ENCODE results near the gene KXD1. TPM values are rescaled to one million over a fixed set of nuclear protein-coding genes. Genes with fewer than 3 reads are reported as not detected.

Gene KXD1
- 150 TPM for polyA plus RNA-seq (2013, experiment 1 of 2)
- polyA plus RNA-seq (2013, experiment 2 of 2): 148 TPM

GRCh38 chr19:18557411-18558201 lies at the start of gene KXD1:
TSS of gene KXD1 (plus strand) at chr19:18557870. CDS start at chr19:18562057, 4,187 bp downstream.
- H4K91ac ChIP-seq (ENCODE audit: low read depth, low read length, poor library complexity): no peak within 1 kb of the TSS
- DNase-seq (ENCODE audit: low spot score): peak; percentile 83
- no peaks in the 10 kb centered on the region for H3K9me3 ChIP-seq (replicated peaks in 1 of 2; ENCODE audit: control insufficient read depth in 2 of 2, insufficient read depth in 1 of 2, low read depth in 1 of 2, low read length in 2 of 2)
- H2BK120ac ChIP-seq (ENCODE audit: low read depth, low read length): no peak within 1 kb of the TSS
- peak within 1 kb of the TSS; percentile 92 for H3K23ac ChIP-seq (ENCODE audit: low read depth, low read length, poor library complexity)
- H2AFZ ChIP-seq (ENCODE audit: low read length): peak within 1 kb of the TSS; percentile 88
- H3K27ac ChIP-seq (replicated peaks; ENCODE audit: low read length): no peak within 1 kb of the TSS
- peaks cover 5% of the 10 kb centered on the region for H3K79me1 ChIP-seq (ENCODE audit: low read depth, low read length)
- H3K14ac ChIP-seq (ENCODE audit: low read length): peak within 1 kb of the TSS; percentile 39
- no peak within 1 kb of the TSS for H2BK12ac ChIP-seq (ENCODE audit: low read length)
- H4K8ac ChIP-seq (ENCODE audit: low read depth, low read length): no peak within 1 kb of the TSS
- H2BK15ac ChIP-seq (ENCODE audit: low read length): no peak within 1 kb of the TSS
- H2AK5ac ChIP-seq (ENCODE audit: low read depth, low read length): peak within 1 kb of the TSS; percentile 66
- peak within 1 kb of the TSS; percentile 89 for H3K4me2 ChIP-seq (ENCODE audit: insufficient read depth, low read length, poor library complexity, severe bottlenecking)
- H3K18ac ChIP-seq (ENCODE audit: low read length): peak within 1 kb of the TSS; percentile 89
- peak within 1 kb of the TSS; percentile 58 for H3K4ac ChIP-seq (ENCODE audit: low read length)
- H3K4me1 ChIP-seq (ENCODE audit: control insufficient read depth in 2 of 2, insufficient read depth in 1 of 2, low read depth in 1 of 2, low read length in 2 of 2): no peaks in the 10 kb centered on the region
- no peaks in the 10 kb centered on the region for H3K27me3 ChIP-seq (ENCODE audit: control insufficient read depth in 3 of 3, insufficient read depth in 3 of 3, low read depth in 1 of 3, low read length in 3 of 3)
- H3K36me3 ChIP-seq (replicated peaks in 1 of 2; ENCODE audit: control insufficient read depth in 2 of 2, insufficient read depth in 2 of 2, low read length in 2 of 2): peaks cover under 1 to 20% of the 10 kb centered on the region in 2 donors
- WGBS, 2 donors (ENCODE audit: extremely low coverage in 2 of 2, insufficient read length in 2 of 2, insufficient replicate concordance in 1 of 2): no CpG with 5 or more reads among the region's 58 CpGs
- H3K4me3 ChIP-seq (ENCODE audit: low read length in 2 of 2): peak within 1 kb of the TSS; percentile 70 to 83
- no peak within 1 kb of the TSS for H2BK5ac ChIP-seq (ENCODE audit: low read length)
- peak within 1 kb of the TSS; percentile 95 for H3K9ac ChIP-seq (ENCODE audit: low read depth, low read length, poor library complexity)

- H3K4me2 ChIP-seq (ENCODE audit: insufficient read depth, low read length, poor library complexity, severe bottlenecking): no peak overlapping the region
- no peak overlapping the region for H4K8ac ChIP-seq (ENCODE audit: low read depth, low read length)
- no peak overlapping the region for H3K9ac ChIP-seq (ENCODE audit: low read depth, low read length, poor library complexity)
- no peak overlapping the region for H3K18ac ChIP-seq (ENCODE audit: low read length)
- H2BK120ac ChIP-seq (ENCODE audit: low read depth, low read length): no peak overlapping the region
- no peaks in the 10 kb centered on the region for H3K27me3 ChIP-seq (ENCODE audit: control insufficient read depth in 3 of 3, insufficient read depth in 3 of 3, low read depth in 1 of 3, low read length in 3 of 3)
- H3K23ac ChIP-seq (ENCODE audit: low read depth, low read length, poor library complexity): no peak overlapping the region
- no peak overlapping the region for H3K4me3 ChIP-seq (ENCODE audit: low read length in 2 of 2)
- no peak overlapping the region for H2BK12ac ChIP-seq (ENCODE audit: low read length)
- no peak overlapping the region for H3K27ac ChIP-seq (replicated peaks; ENCODE audit: low read length)
- H4K91ac ChIP-seq (ENCODE audit: low read depth, low read length, poor library complexity): no peak overlapping the region
- DNase-seq (ENCODE audit: low spot score): no peak
- no peak overlapping the region for H3K4ac ChIP-seq (ENCODE audit: low read length)
- WGBS, 2 donors (ENCODE audit: extremely low coverage in 2 of 2, insufficient read length in 2 of 2, insufficient replicate concordance in 1 of 2): no CpG with 5 or more reads among the region's 7 CpGs
- peaks cover 16% of the 10 kb centered on the region for H3K79me1 ChIP-seq (ENCODE audit: low read depth, low read length)
- H2AK5ac ChIP-seq (ENCODE audit: low read depth, low read length): no peak overlapping the region
- H2BK15ac ChIP-seq (ENCODE audit: low read length): no peak overlapping the region
- peaks cover 0 to 4% of the 10 kb centered on the region in 2 donors for H3K4me1 ChIP-seq (ENCODE audit: control insufficient read depth in 2 of 2, insufficient read depth in 1 of 2, low read depth in 1 of 2, low read length in 2 of 2)
- H2AFZ ChIP-seq (ENCODE audit: low read length): no peak overlapping the region
- H3K14ac ChIP-seq (ENCODE audit: low read length): no peak overlapping the region
- H2BK5ac ChIP-seq (ENCODE audit: low read length): no peak overlapping the region
- H3K36me3 ChIP-seq (replicated peaks in 1 of 2; ENCODE audit: control insufficient read depth in 2 of 2, insufficient read depth in 2 of 2, low read length in 2 of 2): no peaks in the 10 kb centered on the region
- H3K9me3 ChIP-seq (replicated peaks in 1 of 2; ENCODE audit: control insufficient read depth in 2 of 2, insufficient read depth in 1 of 2, low read depth in 1 of 2, low read length in 2 of 2): no peaks in the 10 kb centered on the region
These were observed 49.1 kb upstream of the KXD1 start for GRCh38 chr19:18508585-18508984.

- H3K27ac ChIP-seq (replicated peaks; ENCODE audit: low read length): no peak overlapping the region
- no peak overlapping the region for H3K4me2 ChIP-seq (ENCODE audit: insufficient read depth, low read length, poor library complexity, severe bottlenecking)
- H4K91ac ChIP-seq (ENCODE audit: low read depth, low read length, poor library complexity): no peak overlapping the region
- H2BK120ac ChIP-seq (ENCODE audit: low read depth, low read length): no peak overlapping the region
- H3K14ac ChIP-seq (ENCODE audit: low read length): peak overlapping the region; percentile 15
- no peak overlapping the region for H3K9ac ChIP-seq (ENCODE audit: low read depth, low read length, poor library complexity)
- no peak overlapping the region for H3K4ac ChIP-seq (ENCODE audit: low read length)
- H3K23ac ChIP-seq (ENCODE audit: low read depth, low read length, poor library complexity): no peak overlapping the region
- no peak overlapping the region for H2BK12ac ChIP-seq (ENCODE audit: low read length)
- H2BK5ac ChIP-seq (ENCODE audit: low read length): no peak overlapping the region
- H2BK15ac ChIP-seq (ENCODE audit: low read length): no peak overlapping the region
- H3K9me3 ChIP-seq (replicated peaks in 1 of 2; ENCODE audit: control insufficient read depth in 2 of 2, insufficient read depth in 1 of 2, low read depth in 1 of 2, low read length in 2 of 2): no peaks in the 10 kb centered on the region
- no peak overlapping the region for H3K18ac ChIP-seq (ENCODE audit: low read length)
- no peak for DNase-seq (ENCODE audit: low spot score)
- H2AFZ ChIP-seq (ENCODE audit: low read length): no peak overlapping the region
- H3K4me3 ChIP-seq (ENCODE audit: low read length in 2 of 2): no peak overlapping the region
- H3K36me3 ChIP-seq (replicated peaks in 1 of 2; ENCODE audit: control insufficient read depth in 2 of 2, insufficient read depth in 2 of 2, low read length in 2 of 2): no peaks in the 10 kb centered on the region
- H2AK5ac ChIP-seq (ENCODE audit: low read depth, low read length): no peak overlapping the region
- no peak overlapping the region for H4K8ac ChIP-seq (ENCODE audit: low read depth, low read length)
- peaks cover 16% of the 10 kb centered on the region for H3K79me1 ChIP-seq (ENCODE audit: low read depth, low read length)
- H3K27me3 ChIP-seq (ENCODE audit: control insufficient read depth in 3 of 3, insufficient read depth in 3 of 3, low read depth in 1 of 3, low read length in 3 of 3): no peaks in the 10 kb centered on the region
- H3K4me1 ChIP-seq (ENCODE audit: control insufficient read depth in 2 of 2, insufficient read depth in 1 of 2, low read depth in 1 of 2, low read length in 2 of 2): peaks cover 2 to 8% of the 10 kb centered on the region in 2 donors
- WGBS, 2 donors (ENCODE audit: extremely low coverage in 2 of 2, insufficient read length in 2 of 2, insufficient replicate concordance in 1 of 2): no CpG with 5 or more reads among the region's 8 CpGs
These were observed 47.5 kb upstream of the KXD1 start for GRCh38 chr19:18510216-18510615.

- Histone ChIP-seq H2BK5ac (ENCODE audit: low read length) (no peak overlapping the region), H3K27ac (replicated peaks; ENCODE audit: low read length) (no peak overlapping the region), H4K91ac (ENCODE audit: low read depth, low read length, poor library complexity) (no peak overlapping the region), H3K79me1 (ENCODE audit: low read depth, low read length) (peaks cover 15% of the 10 kb centered on the region), H4K8ac (ENCODE audit: low read depth, low read length) (no peak overlapping the region), H3K4me3 (ENCODE audit: low read length in 2 of 2) (no peak overlapping the region), H2BK15ac (ENCODE audit: low read length) (no peak overlapping the region), H3K27me3 (ENCODE audit: control insufficient read depth in 3 of 3, insufficient read depth in 3 of 3, low read depth in 1 of 3, low read length in 3 of 3) (no peaks in the 10 kb centered on the region), H3K4me2 (ENCODE audit: insufficient read depth, low read length, poor library complexity, severe bottlenecking) (no peak overlapping the region), H3K14ac (ENCODE audit: low read length) (no peak overlapping the region), H3K9me3 (replicated peaks in 1 of 2; ENCODE audit: control insufficient read depth in 2 of 2, insufficient read depth in 1 of 2, low read depth in 1 of 2, low read length in 2 of 2) (no peaks in the 10 kb centered on the region), H3K9ac (ENCODE audit: low read depth, low read length, poor library complexity) (no peak overlapping the region), H2BK120ac (ENCODE audit: low read depth, low read length) (no peak overlapping the region), H2AK5ac (ENCODE audit: low read depth, low read length) (no peak overlapping the region), H2AFZ (ENCODE audit: low read length) (no peak overlapping the region), H3K4ac (ENCODE audit: low read length) (no peak overlapping the region), H3K4me1 (ENCODE audit: control insufficient read depth in 2 of 2, insufficient read depth in 1 of 2, low read depth in 1 of 2, low read length in 2 of 2) (peaks cover 0 to 14% of the 10 kb centered on the region in 2 donors), H3K23ac (ENCODE audit: low read depth, low read length, poor library complexity) (no peak overlapping the region), H3K18ac (ENCODE audit: low read length) (no peak overlapping the region), H3K36me3 (replicated peaks in 1 of 2; ENCODE audit: control insufficient read depth in 2 of 2, insufficient read depth in 2 of 2, low read length in 2 of 2) (no peaks in the 10 kb centered on the region), H2BK12ac (ENCODE audit: low read length) (no peak overlapping the region)
- WGBS, 2 donors (ENCODE audit: extremely low coverage in 2 of 2, insufficient read length in 2 of 2, insufficient replicate concordance in 1 of 2): no CpG with 5 or more reads among the region's 11 CpGs
- no peak for DNase-seq (ENCODE audit: low spot score)
These were observed 43.8 kb upstream of the KXD1 start for GRCh38 chr19:18513868-18514267.

Measured in neuronal stem cell (in vitro differentiated cells).